Stomach (tissue), 9 donors: Measurements from ENCODE around the gene ZNF436. TPM values are rescaled to one million over a fixed set of nuclear protein-coding genes. Genes with fewer than 3 reads are reported as not detected.

Experiments used
- DNase-seq, 2 donors: peaks; one replicate each; pipeline versions ENCODE4 v3.0.0 to v3.0.0-alpha.2; 2013 to 2019
- H3K27ac ChIP-seq, 5 donors: fragments of 200-600 bp in 4 of 5; sonication (generic) in 4 of 5; one replicate each; pipeline ENCODE4 v1.5.1; 2013 to 2019; ENCODE audit warnings: mild to moderate bottlenecking in 1 of 5, moderate library complexity in 1 of 5
- H3K27me3 ChIP-seq, 3 donors: fragments of 200-600 bp; sonication (generic); one replicate each; pipeline ENCODE4 v1.5.1; 2017 to 2019; ENCODE audit warnings: mixed run types in 1 of 3
- H3K36me3 ChIP-seq, 4 donors: fragments of 200-600 bp; sonication (generic); 1 replicate in 3 of 4; 2 replicates in 1 of 4; pipeline ENCODE4 v1.5.1; 2016 to 2019
- H3K4me1 ChIP-seq, 4 donors: fragments of 200-600 bp; sonication (generic); one replicate each; pipeline ENCODE4 v1.5.1; 2016 to 2019
- H3K4me3 ChIP-seq, 4 donors: fragments of 200-600 bp; sonication (generic) in 3 of 4; one replicate each; pipeline ENCODE4 v1.5.1; 2016 to 2019; ENCODE audit warnings: mild to moderate bottlenecking in 1 of 4
- H3K9me3 ChIP-seq, 4 donors: fragments of 200-600 bp; sonication (generic); one replicate each; pipeline ENCODE4 v1.5.1; 2016 to 2019
- CTCF ChIP-seq, 7 experiments: fragments of 450-650 bp in 4 of 7; fragments of 200-600 bp in 3 of 7; sonication (generic) in 3 of 7; IDR thresholded peaks; one replicate each; pipeline ENCODE4 v1.5.1; 2016 to 2019; ENCODE audit warnings: antibody characterized with exemption in 7 of 7, control low read depth in 2 of 7, mild to moderate bottlenecking in 1 of 7
- EP300 ChIP-seq: sonication (generic); formaldehyde crosslinking; IDR thresholded peaks from one replicate; pipeline ENCODE4 v1.6.1; 2017; ENCODE audit warnings: antibody characterized with exemption
- POLR2A ChIP-seq, 4 donors: fragments of 450-650 bp; IDR thresholded peaks; one replicate each; pipeline ENCODE4 v1.6.1; 2016; ENCODE audit warnings: antibody characterized with exemption in 4 of 4, control low read depth in 2 of 4, mild to moderate bottlenecking in 1 of 4, moderate library complexity in 1 of 4
- POLR2AphosphoS5 ChIP-seq, 3 donors: sonication (generic); formaldehyde crosslinking; IDR thresholded peaks; one replicate each; pipeline ENCODE4 v1.6.1; 2016; ENCODE audit warnings: antibody characterized with exemption in 3 of 3
- WGBS, 5 donors: extraction: QIAGEN DNeasy Blood & Tissue Kit in 3 of 5; methylation state at CpG; one replicate each; pipeline versions ENCODE4 v1.1.5 to v1.1.7; 2013 to 2018; 5-methylcytosine and 5-hydroxymethylcytosine counted together
- intact Hi-C: fragments of 100-400 bp; cut with DNase I; formaldehyde crosslinking; loops from one replicate; pipeline ENCODE4 v1.15.1; 2023; ENCODE audit warnings: low total_unique reads
- polyA plus RNA-seq, 3 donors: library from polyadenylated mRNA; stranded (reverse); fragments of 200-250 nt; gene quantifications; one replicate each; pipeline ENCODE4 v1.2.3, GENCODE V29; 2013
- total RNA-seq, 5 donors: library from RNA; depleted of rRNA; stranded (reverse); fragments of >200 nt; gene quantifications; one replicate each; pipeline versions ENCODE4 v1.1.0 to v1.2.3, GENCODE V29; 2014 to 2016
- donor health status: healthy with polysubstance abuse.
- donor health status: Bipolar disorder and iron deficiency.
- donor health status: healthy.

ZNF436 gene
- total and polyA plus RNA-seq, 8 donors: 3.1 to 29.9 (median 9.3) TPM

- Histone ChIP-seq H3K4me3 (no peak overlapping the region), H3K27ac (no peak overlapping the region), H3K4me1 (peaks cover 36 to 65% (median 48%) of the 10 kb centered on the region in 4 donors), H3K36me3 (peaks cover 15 to 36% (median 35%) of the 10 kb centered on the region in 4 donors), H3K9me3 (no peaks in the 10 kb centered on the region), H3K27me3 (no peaks in the 10 kb centered on the region)
- 57 to 71% (median 62%) methylated on average over 4 of the region's 4 CpGs for WGBS, 5 donors
- no peak for TF ChIP-seq POLR2AphosphoS5 (IDR thresholded peaks at IDR 0.05)
- no peak for DNase-seq
- intact Hi-C loops: no loop called here
Measured at GRCh38 chr1:23339632-23340031, 30.0 kb downstream of the ZNF436 start.

- TF ChIP-seq POLR2AphosphoS5 (IDR thresholded peaks at IDR 0.05) (no peak), CTCF (IDR thresholded peaks at IDR 0.05) (no peak), POLR2A (IDR thresholded peaks at IDR 0.05) (no peak), EP300 (no peak)
- no peak for DNase-seq
- Histone ChIP-seq H3K27ac (no peak overlapping the region), H3K27me3 (no peaks in the 10 kb centered on the region), H3K4me3 (no peak overlapping the region), H3K36me3 (peaks cover 26 to 54% (median 53%) of the 10 kb centered on the region in 4 donors), H3K4me1 (peaks cover 34 to 62% (median 46%) of the 10 kb centered on the region in 4 donors), H3K9me3 (no peaks in the 10 kb centered on the region)
- 74 to 87% (median 83%) methylated on average over 2 of the region's 2 CpGs for WGBS, 5 donors
- intact Hi-C loops: no loop called here
Measured at GRCh38 chr1:23337869-23338268, 31.8 kb downstream of the ZNF436 start.

GRCh38 chr1:23331713-23332112 is 37.9 kb downstream of the ZNF436 start:
- Histone ChIP-seq H3K4me3 (no peak overlapping the region), H3K27ac (no peak overlapping the region), H3K27me3 (no peaks in the 10 kb centered on the region), H3K9me3 (no peaks in the 10 kb centered on the region), H3K36me3 (peaks cover 51 to 100% (median 97%) of the 10 kb centered on the region in 4 donors), H3K4me1 (peaks cover 0 to 32% (median 20%) of the 10 kb centered on the region in 4 donors)
- DNase-seq: no peak
- TF ChIP-seq CTCF (IDR thresholded peaks at IDR 0.05) (no peak), POLR2AphosphoS5 (IDR thresholded peaks at IDR 0.05) (no peak), EP300 (no peak), POLR2A (IDR thresholded peaks at IDR 0.05) (no peak)
- 90 to 96% (median 93%) methylated on average over 8 of the region's 8 CpGs for WGBS, 5 donors
- intact Hi-C loops: no loop called here

DNA sequence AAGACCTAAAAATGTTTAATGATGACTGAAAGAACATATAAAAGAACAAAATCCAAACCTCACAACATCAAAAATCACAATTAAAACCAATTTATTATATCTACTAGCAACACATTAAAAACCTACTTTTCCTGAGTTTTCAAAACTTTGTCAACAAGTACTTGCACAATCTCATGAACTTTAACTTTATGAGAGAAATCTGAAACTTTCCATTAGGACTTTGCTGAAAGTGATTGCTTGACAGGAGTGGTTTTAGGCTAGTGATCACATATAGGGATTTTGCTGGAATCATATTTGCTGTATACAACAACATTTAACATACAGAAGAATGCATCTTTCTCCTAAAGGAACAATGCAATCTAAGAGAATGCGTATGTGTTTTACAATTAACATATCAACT is 38.8 kb downstream of the ZNF436 start:
- H3K4me3 ChIP-seq: no peak overlapping the region
- no peak for DNase-seq
- intact Hi-C loops: no loop called here
- H3K4me1 ChIP-seq: peaks cover 0 to 31% (median 20%) of the 10 kb centered on the region in 4 donors
- no peaks in the 10 kb centered on the region for H3K27me3 ChIP-seq
- 77 to 92% (median 89%) methylated on average over 1 of the region's 1 CpG for WGBS, 5 donors
- no peaks in the 10 kb centered on the region for H3K9me3 ChIP-seq
- TF ChIP-seq POLR2A (IDR thresholded peaks at IDR 0.05) (no peak), EP300 (no peak), CTCF (IDR thresholded peaks at IDR 0.05) (no peak), POLR2AphosphoS5 (IDR thresholded peaks at IDR 0.05) (no peak)
- H3K36me3 ChIP-seq: peaks cover 53 to 100% (median 97%) of the 10 kb centered on the region in 4 donors
- H3K27ac ChIP-seq: no peak overlapping the region

DNA sequence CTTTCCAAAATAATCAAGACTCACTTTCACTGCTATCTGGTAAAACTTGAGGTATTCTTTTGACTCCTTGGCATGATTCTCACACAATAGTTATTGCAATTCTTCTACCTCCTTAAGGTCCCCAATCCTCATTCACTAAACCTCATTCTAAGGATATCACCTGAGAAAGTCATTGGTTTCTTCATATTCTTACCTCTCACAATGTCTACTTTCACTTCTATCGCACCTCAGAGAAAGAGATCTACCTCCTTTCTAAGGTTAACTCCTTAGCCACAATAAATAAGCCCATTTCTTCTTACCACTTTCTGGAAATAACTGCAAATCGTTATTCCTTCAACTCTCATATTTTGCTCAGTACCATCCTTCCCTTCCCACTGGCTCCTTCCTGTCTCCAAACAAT is 44.2 kb downstream of the ZNF436 start:
- TF ChIP-seq CTCF (IDR thresholded peaks at IDR 0.05): no peak
- TF ChIP-seq POLR2AphosphoS5 (IDR thresholded peaks at IDR 0.05): no peak
- TF ChIP-seq POLR2A (IDR thresholded peaks at IDR 0.05): no peak
- TF ChIP-seq EP300: no peak
- no peak for DNase-seq
- no peaks in the 10 kb centered on the region for H3K9me3 ChIP-seq
- no peak overlapping the region for H3K27ac ChIP-seq
- no peaks in the 10 kb centered on the region for H3K27me3 ChIP-seq
- H3K36me3 ChIP-seq: peaks cover 29 to 98% (median 95%) of the 10 kb centered on the region in 4 donors
- H3K4me3 ChIP-seq: no peak overlapping the region
- peaks cover 0 to 35% (median 19%) of the 10 kb centered on the region in 4 donors for H3K4me1 ChIP-seq
- intact Hi-C loops: no loop called here
- WGBS, 5 donors: 74 to 85% (median 81%) methylated on average over 2 of the region's 2 CpGs
